Thoracic aorta (tissue), 2 donors: Measurements from ENCODE around the gene LGALS12. TPM values are rescaled to one million over a fixed set of nuclear protein-coding genes. Genes with fewer than 3 reads are reported as not detected.

ENCODE experiments used
- ATAC-seq: fragments of 150-250 bp; one replicate; pipeline ENCODE4 v1.8.0; 2017; ENCODE audit warnings: low read depth; ENCODE audit not compliant: insufficient number of reproducible peaks, low FRiP score
- DNase-seq: peaks from one replicate; pipeline ENCODE4 v3.0.0-alpha.2; 2020; ENCODE audit warnings: low spot score
- H3K27ac ChIP-seq, 2 donors: fragments of 200-600 bp; sonication (generic); 1 replicate in 1 of 2; 2 replicates in 1 of 2; pipeline ENCODE4 v1.5.1; 2016; ENCODE audit warnings: mild to moderate bottlenecking in 2 of 2, moderate library complexity in 2 of 2
- H3K27me3 ChIP-seq: fragments of 200-600 bp; sonication (generic); replicated peaks from 2 replicates; pipeline ENCODE4 v1.6.0; 2016; ENCODE audit warnings: mild to moderate bottlenecking; ENCODE audit not compliant: insufficient read depth
- H3K36me3 ChIP-seq: fragments of 200-600 bp; sonication (generic); one replicate; pipeline ENCODE4 v1.5.1; 2016
- H3K4me1 ChIP-seq, 2 donors: fragments of 200-600 bp; sonication (generic); 1 replicate in 1 of 2; 2 replicates in 1 of 2; pipeline versions ENCODE4 v1.5.1 to v1.6.0; 2016; ENCODE audit warnings: low read depth in 2 of 2, mild to moderate bottlenecking in 1 of 2; ENCODE audit not compliant: control insufficient read depth in 1 of 2
- H3K4me3 ChIP-seq: fragments of 200-600 bp; sonication (generic); 2 replicates; pipeline ENCODE4 v1.5.1; 2016; ENCODE audit warnings: mild to moderate bottlenecking
- H3K9me3 ChIP-seq: fragments of 200-600 bp; sonication (generic); 2 replicates; pipeline ENCODE4 v1.5.1; 2016
- CTCF ChIP-seq: fragments of 200-600 bp; sonication (generic); IDR thresholded peaks from one replicate; pipeline ENCODE4 v1.5.1; 2019; ENCODE audit warnings: antibody characterized with exemption
- total RNA-seq, 2 donors: library from RNA; depleted of rRNA; stranded (reverse); fragments of >200 nt; gene quantifications; one replicate each; pipeline versions ENCODE4 v1.1.0 to v1.2.3, GENCODE V29; 2016

Gene LGALS12
- total RNA-seq, 2 donors from 2014 or later = 0.54 TPM; not detected in 1

- no peaks in the 10 kb centered on the region for H3K9me3 ChIP-seq
- ATAC-seq = no peak
- peaks cover 26 to 28% of the 10 kb centered on the region in 2 donors for H3K4me1 ChIP-seq
- no peaks in the 10 kb centered on the region for H3K36me3 ChIP-seq
- no peak for DNase-seq
- no peaks in the 10 kb centered on the region for H3K27me3 ChIP-seq
- no peak overlapping the region for H3K4me3 ChIP-seq
- TF ChIP-seq CTCF = no peak
- no peak overlapping the region for H3K27ac ChIP-seq
These were observed 59.0 kb downstream of the LGALS12 start for GRCh38 chr11:63564784-63565350.

Other genes starting within 250 kb of the LGALS12 start
- gene SLC22A9, start 136.3 kb upstream of the LGALS12 start, total RNA-seq = not detected
- gene PLAAT5, start 14.9 kb upstream of the LGALS12 start, total RNA-seq = 1 to 10 TPM in 1 of 2 donors, under 1 TPM in 1; 0.49 to 1.8 TPM
- gene PLAAT4, start 30.7 kb downstream of the LGALS12 start, total RNA-seq = 10 to 100 TPM; 19.2 to 20.4 TPM
- not detected for gene PLAAT2, start 57.3 kb downstream of the LGALS12 start, total RNA-seq
- gene PLAAT3, start 108.3 kb downstream of the LGALS12 start, total RNA-seq = 10 to 100 TPM; 29.5 to 48.7 TPM
- gene ATL3, start 165.3 kb downstream of the LGALS12 start, total RNA-seq = 100 to 1,000 TPM; 188 to 192 TPM
- 10 to 100 TPM; 75.1 to 91.1 TPM for gene RTN3, start 175.4 kb downstream of the LGALS12 start, total RNA-seq